HepG2 (cell line): ENCODE results near the gene MFSD2B. TPM values are rescaled to one million over a fixed set of nuclear protein-coding genes. Genes with fewer than 3 reads are reported as not detected.

Experiments
- ATF3 ChIP-seq: sonication (generic); formaldehyde crosslinking; IDR thresholded peaks from 2 replicates; pipeline ENCODE4 v1.4.0; 2020; ENCODE audit warnings: missing genetic modification reagents
- CTCF ChIP-seq: sonication (generic); formaldehyde crosslinking; IDR thresholded peaks from 2 replicates; pipeline ENCODE4 v1.5.0; 2020; ENCODE audit warnings: mild to moderate bottlenecking, missing genetic modification reagents, moderate library complexity
- FOXA1 ChIP-seq, 2 experiments: fragments of 450-650 bp in 1 of 2; sonication (generic) in 1 of 2; formaldehyde crosslinking in 1 of 2; IDR thresholded peaks; 2 replicates each; pipeline versions ENCODE4 v1.4.0 to v1.6.1; 2016 to 2020; ENCODE audit warnings: missing genetic modification reagents in 1 of 2
- FOXK2 ChIP-seq: fragments of 450-650 bp; IDR thresholded peaks from 2 replicates; pipeline ENCODE4 v1.6.1; 2016
- KMT2A ChIP-seq: sonication (generic); formaldehyde crosslinking; IDR thresholded peaks from 2 replicates; pipeline ENCODE4 v1.4.0; 2020; ENCODE audit warnings: missing genetic modification reagents
- MLXIP ChIP-seq: sonication (generic); formaldehyde crosslinking; IDR thresholded peaks from 2 replicates; pipeline ENCODE4 v1.9.0; 2021; ENCODE audit warnings: missing genetic modification reagents, borderline replicate concordance
- NFIC ChIP-seq: IDR thresholded peaks from 2 replicates; pipeline ENCODE4 v1.6.1; 2012; ENCODE audit warnings: mild to moderate bottlenecking, low read length, inconsistent platforms
- NR2F6 ChIP-seq, 2 experiments: IDR thresholded peaks; 2 replicates each; pipeline ENCODE4 v1.6.1; 2016; ENCODE audit warnings: antibody characterized with exemption in 1 of 2, mild to moderate bottlenecking in 1 of 2
- PCBP2 ChIP-seq: fragments of 200-400 bp; formaldehyde crosslinking; optimal IDR thresholded peaks from 2 replicates; pipeline ENCODE3; 2018; ENCODE audit warnings: low read length, low read depth; ENCODE audit not compliant: poor library complexity, severe bottlenecking
- STAG1 ChIP-seq: sonication (generic); formaldehyde crosslinking; IDR thresholded peaks from 2 replicates; pipeline ENCODE4 v1.4.0; 2020; ENCODE audit warnings: missing genetic modification reagents
- STAT6 ChIP-seq: sonication (generic); formaldehyde crosslinking; IDR thresholded peaks from 2 replicates; pipeline ENCODE4 v1.4.0; 2020; ENCODE audit warnings: missing genetic modification reagents, mild to moderate bottlenecking, borderline replicate concordance
- TFE3 ChIP-seq: IDR thresholded peaks from 2 replicates; pipeline ENCODE4 v1.6.1; 2016
- ZFP82 ChIP-seq: sonication (generic); formaldehyde crosslinking; IDR thresholded peaks from 2 replicates; pipeline ENCODE4 v1.5.1; 2020; ENCODE audit warnings: mild to moderate bottlenecking, missing genetic modification reagents, borderline replicate concordance
- ZFX ChIP-seq: sonication (generic); formaldehyde crosslinking; IDR thresholded peaks from 2 replicates; pipeline ENCODE4 v1.4.0; 2020; ENCODE audit warnings: mild to moderate bottlenecking, low read depth, missing genetic modification reagents, moderate library complexity
- ZNF20 ChIP-seq: sonication (generic); formaldehyde crosslinking; IDR thresholded peaks from 2 replicates; pipeline ENCODE4 v1.4.0; 2020; ENCODE audit warnings: mild to moderate bottlenecking, moderate library complexity, missing genetic modification reagents
- ZNF251 ChIP-seq: sonication (generic); formaldehyde crosslinking; IDR thresholded peaks from 2 replicates; pipeline ENCODE4 v1.9.0; 2021; ENCODE audit warnings: mild to moderate bottlenecking, missing genetic modification reagents
- ZNF333 ChIP-seq: sonication (generic); formaldehyde crosslinking; IDR thresholded peaks from 2 replicates; pipeline ENCODE4 v1.4.0; 2020; ENCODE audit warnings: mild to moderate bottlenecking, missing genetic modification reagents, borderline replicate concordance
- ZNF430 ChIP-seq: sonication (generic); formaldehyde crosslinking; IDR thresholded peaks from 2 replicates; pipeline ENCODE4 v1.9.0; 2021; ENCODE audit warnings: mild to moderate bottlenecking, missing genetic modification reagents
- ZNF543 ChIP-seq: sonication (generic); formaldehyde crosslinking; IDR thresholded peaks from 2 replicates; pipeline ENCODE4 v1.4.0; 2020; ENCODE audit warnings: mild to moderate bottlenecking, missing genetic modification reagents
- ZNF644 ChIP-seq: IDR thresholded peaks from 2 replicates; pipeline ENCODE4 v1.6.1; 2016; ENCODE audit warnings: low read depth
- polyA plus RNA-seq, 8 experiments: library from polyadenylated mRNA; depleted of rRNA in 3 of 8; stranded (reverse) in 7 of 8; unstranded in 1 of 8; fragments of >200 nt; fragmentation: Illumina TruSeq in 4 of 8; extraction: Trizol in 4 of 8; gene quantifications; 2 replicates each; pipeline versions ENCODE4 v1.2.1 to v1.2.3, GENCODE V29; 2011 to 2016; ENCODE audit warnings: low read depth in 4 of 8, missing spikeins in 1 of 8, mixed read lengths in 1 of 8; ENCODE audit not compliant: insufficient read depth in 1 of 8
- total RNA-seq, 5 experiments: library from RNA; depleted of rRNA; stranded (reverse); fragments of >200 nt; fragmentation: Illumina TruSeq; extraction: Trizol; gene quantifications; 2 replicates each; pipeline ENCODE4 v1.2.3, GENCODE V29; 2016; ENCODE audit warnings: low read depth in 1 of 5

Gene MFSD2B
- total and polyA plus RNA-seq, 2 of the 13 experiments (the other 11 are each of a cell fraction or from before 2014, with no cell fraction given): 0.21 to 0.93 TPM

GRCh38 chr2:24015562-24016375 is 5.9 kb downstream of the MFSD2B start (continued):
- TF ChIP-seq PCBP2 (no peak), ZNF430 (CRISPR knock-in tag) (peak; percentile 66; the same call in 1 of the 2 replicates), ZFX (peak; percentile 86), STAG1 (CRISPR knock-in tag) (peak; percentile 35), FOXA1 (IDR thresholded peaks at IDR 0.05) (peak; percentile 77), FOXA1 (CRISPR knock-in tag; IDR thresholded peaks at IDR 0.05) (peak; percentile 78), ZNF644 (CRISPR knock-in tag) (no peak), NR2F6 (IDR thresholded peaks at IDR 0.05) (no peak; the same call in 1 of the 2 replicates), NR2F6 (CRISPR knock-in tag; IDR thresholded peaks at IDR 0.05) (peak; percentile 50), ZNF20 (no peak), ZFP82 (CRISPR knock-in tag) (no peak; the same call in 1 of the 2 replicates), ZNF251 (CRISPR knock-in tag) (no peak), ZNF333 (0 out of 2 replicates have a peak, but pooled peaks have one; percentile 37), TFE3 (CRISPR knock-in tag) (no peak), STAT6 (CRISPR knock-in tag) (peak; percentile 59; the same call in 1 of the 2 replicates), NFIC (0 out of 2 replicates have a peak, but pooled peaks have one; percentile 67), CTCF (CRISPR knock-in tag) (peak; percentile 46), KMT2A (CRISPR knock-in tag) (no peak; the same call in 1 of the 2 replicates), FOXK2 (no peak), ZNF543 (CRISPR knock-in tag) (peak; percentile 85), ATF3 (peak; percentile 72; the same call in 1 of the 2 replicates), MLXIP (CRISPR knock-in tag) (no peak)
